NCI-H1694 (cell line): ENCODE measurements around the gene CACNA2D3.

Source experiments
- DNase-seq: peaks from one replicate; lab custom pipeline; 2025; lab: John Stamatoyannopoulos, UW

CACNA2D3 gene

GRCh38 chr3:54530944-54531343 lies 408.6 kb downstream of the CACNA2D3 start:
- DNase-seq: no peak

GRCh38 chr3:54531741-54532140 lies 409.4 kb downstream of the CACNA2D3 start:
- no peak for DNase-seq

GRCh38 chr3:54533856-54534255 lies 411.5 kb downstream of the CACNA2D3 start:
- DNase-seq: no peak

- DNase-seq: no peak
These were observed 413.3 kb downstream of the CACNA2D3 start for GRCh38 chr3:54535619-54536018.

- DNase-seq: no peak
These were observed 414.1 kb downstream of the CACNA2D3 start for GRCh38 chr3:54536450-54536849.

GRCh38 chr3:54537506-54537905 lies 415.2 kb downstream of the CACNA2D3 start:
- DNase-seq: no peak

GRCh38 chr3:54538346-54538745 lies 416.0 kb downstream of the CACNA2D3 start:
- no peak for DNase-seq

GRCh38 chr3:54541369-54541768 lies 419.0 kb downstream of the CACNA2D3 start:
- DNase-seq: no peak

GRCh38 chr3:54543446-54543845 lies 421.1 kb downstream of the CACNA2D3 start:
- no peak for DNase-seq

GRCh38 chr3:54547051-54547450 lies 424.7 kb downstream of the CACNA2D3 start:
- no peak for DNase-seq

- DNase-seq: no peak
These were observed 425.5 kb downstream of the CACNA2D3 start for GRCh38 chr3:54547846-54548245.

GRCh38 chr3:54549607-54550220 lies 427.4 kb downstream of the CACNA2D3 start:
- DNase-seq: no peak

- no peak for DNase-seq
These were observed 428.0 kb downstream of the CACNA2D3 start for GRCh38 chr3:54550221-54550977.

- DNase-seq: no peak
These were observed 434.3 kb downstream of the CACNA2D3 start for GRCh38 chr3:54556630-54557029.

- no peak for DNase-seq
These were observed 435.4 kb downstream of the CACNA2D3 start for GRCh38 chr3:54557538-54558428.

- no peak for DNase-seq
These were observed 441.3 kb downstream of the CACNA2D3 start for GRCh38 chr3:54563501-54564200.

- DNase-seq: no peak
These were observed 442.1 kb downstream of the CACNA2D3 start for GRCh38 chr3:54564374-54564925.

GRCh38 chr3:54565956-54566355 lies 443.6 kb downstream of the CACNA2D3 start:
- no peak for DNase-seq

- no peak for DNase-seq
These were observed 445.6 kb downstream of the CACNA2D3 start for GRCh38 chr3:54567949-54568348.

- no peak for DNase-seq
These were observed 447.7 kb downstream of the CACNA2D3 start for GRCh38 chr3:54570008-54570407.

GRCh38 chr3:54572197-54572895 lies 450.0 kb downstream of the CACNA2D3 start:
- DNase-seq: no peak
